ENCODE measurements around the gene EYA2.
"Not testable (repeated sequence)": the region's sequence is repeated elsewhere in the genome, so short reads cannot be mapped to it uniquely, and the experiment has no call there.

EYA2 gene

DNA sequence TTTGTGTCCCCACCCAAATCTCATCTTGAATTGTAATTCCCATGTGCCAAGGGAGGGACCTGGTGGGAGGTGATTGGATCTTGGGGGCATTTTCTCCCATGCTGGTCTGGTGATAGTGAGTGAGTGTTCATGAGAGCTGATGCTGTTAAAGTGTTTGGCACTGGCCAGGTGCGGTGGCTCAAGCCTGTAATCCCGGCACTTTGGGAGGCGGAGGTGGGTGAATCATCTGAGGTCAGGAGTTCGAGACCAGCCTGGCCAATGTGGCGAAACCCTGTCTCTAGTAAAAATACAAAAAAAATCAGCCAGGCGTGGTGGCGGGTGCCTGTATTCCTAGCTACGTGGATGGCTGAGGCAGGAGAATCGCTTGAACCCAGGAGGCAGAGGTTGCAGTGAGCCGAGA, 37.8 kb downstream of the EYA2 start:
- DNase-seq = not testable (repeated sequence)

DNA sequence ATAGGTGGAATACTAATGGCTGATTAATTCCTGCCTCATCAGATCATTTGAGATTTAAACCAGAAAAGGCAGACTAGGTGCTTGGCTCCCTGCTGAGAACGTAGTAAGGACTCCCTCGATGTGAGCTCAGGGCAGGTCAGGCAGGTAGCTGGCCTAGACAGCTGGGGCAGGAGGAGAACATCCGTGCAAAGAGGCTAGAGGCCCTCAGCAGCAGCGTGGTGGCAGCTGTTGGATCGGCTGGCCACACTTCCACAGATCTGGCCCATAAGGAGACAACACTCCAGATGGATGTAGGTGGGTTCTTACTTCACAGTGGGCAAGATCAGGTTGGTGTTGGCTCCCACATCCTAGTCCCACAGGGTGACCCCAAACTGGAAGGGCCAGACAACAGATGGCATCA, 38.5 kb downstream of the EYA2 start:
- no peak for DNase-seq

DNA sequence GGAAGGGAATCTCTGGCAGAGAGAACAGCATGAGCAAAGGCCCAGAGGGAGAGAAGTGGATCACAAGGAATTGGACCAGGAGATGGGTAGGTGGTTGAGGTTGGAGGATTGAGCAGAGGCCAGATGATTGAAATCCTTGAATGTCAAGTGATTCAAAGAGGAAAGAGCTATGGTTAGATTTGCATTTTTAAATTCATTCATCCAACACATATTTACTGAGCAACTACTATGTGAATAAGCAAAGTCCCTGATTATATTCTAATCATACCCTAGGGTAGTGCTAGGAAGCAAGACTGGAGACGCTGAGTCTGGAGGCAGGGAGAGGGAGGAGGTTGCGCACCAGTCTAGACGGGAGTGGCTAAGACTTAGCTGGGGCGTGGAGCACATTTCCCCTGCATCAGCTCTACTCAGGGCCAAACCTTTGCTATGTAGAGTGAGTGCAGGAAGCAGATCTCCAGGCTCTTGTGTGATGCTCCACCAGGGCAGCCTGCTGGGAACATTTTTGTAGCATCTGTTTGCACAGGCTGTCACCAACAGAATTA, 40.2 kb downstream of the EYA2 start:
- no peak for DNase-seq

DNA sequence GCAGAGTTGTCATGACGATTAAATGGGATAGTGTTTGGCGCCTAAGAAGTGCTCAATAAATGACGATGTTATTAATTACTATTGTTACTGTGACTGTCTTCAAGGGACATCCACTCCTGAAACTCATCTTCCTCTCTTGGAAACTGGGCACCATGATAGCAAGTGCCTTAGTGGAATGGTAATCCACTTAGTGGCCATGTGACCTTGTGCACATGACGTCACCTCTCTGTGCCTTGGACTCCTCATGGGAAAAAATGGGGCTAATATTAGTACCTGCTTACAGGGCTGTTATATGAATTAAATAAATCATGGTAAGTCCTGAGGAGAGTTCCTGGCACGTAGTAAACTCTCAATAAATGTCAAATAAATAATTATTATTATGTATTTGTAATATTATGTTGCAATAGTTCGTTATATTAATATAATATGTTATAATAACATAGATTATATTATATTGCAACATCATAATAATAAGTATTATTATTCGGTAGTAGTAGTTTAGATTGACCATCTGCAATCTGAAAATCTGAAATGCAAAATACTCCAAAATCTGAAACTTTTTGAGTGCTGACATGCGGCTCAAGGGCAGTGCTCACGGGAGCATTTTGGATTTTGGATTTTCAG, 40.9 kb downstream of the EYA2 start:
- DNase-seq = no peak

DNA sequence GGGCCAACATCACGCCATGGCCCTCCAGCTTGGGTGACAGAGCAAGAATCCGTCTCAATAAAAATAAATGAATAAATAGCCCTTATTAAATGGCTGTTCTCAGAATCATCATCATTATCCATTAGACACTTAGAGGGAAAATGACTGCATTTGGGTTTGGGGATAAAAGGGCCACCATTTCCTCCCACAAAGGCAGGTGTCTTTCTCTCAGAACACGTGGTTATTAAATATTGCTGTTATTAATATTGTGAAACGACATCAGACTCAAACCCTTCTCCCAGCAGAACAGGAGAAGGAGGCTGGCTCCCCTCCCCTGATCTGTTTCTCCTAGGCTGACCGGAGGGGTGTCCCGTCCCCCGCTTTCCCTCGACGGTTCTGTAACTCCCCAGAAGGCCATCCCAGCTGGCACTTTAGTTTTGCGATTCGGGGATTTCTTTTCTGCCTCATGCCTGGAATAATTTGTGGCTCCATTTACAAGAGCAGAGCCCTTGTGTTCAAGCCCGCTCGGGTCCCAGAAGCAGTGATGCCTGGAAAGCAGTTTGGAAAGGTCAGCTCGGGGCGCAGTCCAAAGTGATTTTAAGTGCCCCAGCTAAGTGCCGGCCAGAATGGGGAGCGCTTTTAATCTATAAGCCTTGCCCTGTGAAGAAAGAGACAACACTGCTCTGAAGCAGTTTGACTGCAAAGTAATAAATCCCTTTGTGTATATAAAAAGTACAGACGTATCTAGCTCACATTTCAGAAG, 41.9 kb downstream of the EYA2 start:
- DNase-seq = no peak

DNA sequence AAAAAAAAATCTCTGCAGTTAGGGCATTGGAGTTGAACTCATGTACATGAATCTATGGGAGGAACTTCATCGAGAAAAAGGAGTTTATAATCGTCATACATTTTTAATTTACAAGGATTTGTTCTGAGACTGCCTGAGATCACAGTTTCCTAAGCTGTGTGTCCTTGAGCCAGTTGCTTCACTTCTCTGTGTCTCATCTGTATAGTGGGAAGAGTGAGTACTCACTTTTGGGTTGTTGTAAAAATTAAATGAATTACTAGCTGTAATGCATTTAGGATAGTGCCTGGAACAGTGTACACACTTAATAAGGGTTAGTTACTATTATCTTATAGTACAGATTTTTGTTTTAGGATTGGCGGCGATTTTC, 42.5 kb downstream of the EYA2 start:
- no peak for DNase-seq

DNA sequence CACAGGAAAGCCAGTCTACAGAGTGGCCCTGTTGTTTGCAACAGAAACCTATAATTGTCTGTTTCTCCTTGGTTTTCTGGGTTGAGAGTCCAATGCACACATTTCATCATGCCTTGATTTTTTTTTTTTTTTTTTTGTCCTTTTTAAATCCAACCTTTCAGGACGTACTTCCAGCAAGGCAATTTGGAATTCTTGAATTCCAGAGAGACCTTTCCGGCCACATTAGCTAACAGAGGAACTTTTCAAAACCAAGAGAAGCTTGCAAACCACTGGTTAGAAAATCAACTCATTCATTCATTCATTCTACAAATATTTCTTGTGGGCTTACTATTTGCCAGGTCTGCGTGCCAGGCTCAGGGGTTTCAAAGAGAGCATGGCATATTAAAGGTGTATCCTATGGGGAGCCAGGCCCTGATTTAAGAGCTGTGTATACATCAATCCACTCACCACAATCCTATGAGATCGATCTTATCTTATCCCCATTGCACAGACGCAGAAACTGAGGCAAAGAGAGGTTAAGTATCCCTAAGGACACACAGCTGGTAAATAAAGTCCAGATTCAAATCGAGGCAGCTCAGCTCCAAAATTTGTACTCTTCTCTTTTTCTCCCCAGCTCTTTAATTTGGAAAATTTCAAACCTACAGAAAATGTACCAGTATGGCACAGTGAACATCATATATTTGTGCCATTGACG, 43.0 kb downstream of the EYA2 start:
- no peak for DNase-seq

DNA sequence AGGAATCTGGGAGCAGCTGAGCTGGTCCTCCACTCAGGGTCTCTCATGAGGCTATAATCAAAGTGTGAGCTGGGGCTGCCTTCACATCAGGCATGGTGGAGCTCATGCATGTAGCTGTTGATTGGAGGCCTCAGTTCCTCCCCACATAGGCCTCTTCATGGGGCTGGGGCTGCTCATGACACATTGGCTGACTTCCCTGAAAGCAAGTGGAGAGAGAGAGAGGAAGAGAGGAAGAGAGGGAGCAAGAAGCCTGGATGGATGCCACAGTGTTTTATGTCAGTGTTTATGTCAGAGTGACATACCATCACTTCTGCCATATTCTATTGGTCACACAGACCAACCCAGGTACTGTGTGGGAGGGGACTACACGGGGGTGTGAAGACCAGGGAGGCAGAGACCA, 43.8 kb downstream of the EYA2 start:
- no peak for DNase-seq

DNA sequence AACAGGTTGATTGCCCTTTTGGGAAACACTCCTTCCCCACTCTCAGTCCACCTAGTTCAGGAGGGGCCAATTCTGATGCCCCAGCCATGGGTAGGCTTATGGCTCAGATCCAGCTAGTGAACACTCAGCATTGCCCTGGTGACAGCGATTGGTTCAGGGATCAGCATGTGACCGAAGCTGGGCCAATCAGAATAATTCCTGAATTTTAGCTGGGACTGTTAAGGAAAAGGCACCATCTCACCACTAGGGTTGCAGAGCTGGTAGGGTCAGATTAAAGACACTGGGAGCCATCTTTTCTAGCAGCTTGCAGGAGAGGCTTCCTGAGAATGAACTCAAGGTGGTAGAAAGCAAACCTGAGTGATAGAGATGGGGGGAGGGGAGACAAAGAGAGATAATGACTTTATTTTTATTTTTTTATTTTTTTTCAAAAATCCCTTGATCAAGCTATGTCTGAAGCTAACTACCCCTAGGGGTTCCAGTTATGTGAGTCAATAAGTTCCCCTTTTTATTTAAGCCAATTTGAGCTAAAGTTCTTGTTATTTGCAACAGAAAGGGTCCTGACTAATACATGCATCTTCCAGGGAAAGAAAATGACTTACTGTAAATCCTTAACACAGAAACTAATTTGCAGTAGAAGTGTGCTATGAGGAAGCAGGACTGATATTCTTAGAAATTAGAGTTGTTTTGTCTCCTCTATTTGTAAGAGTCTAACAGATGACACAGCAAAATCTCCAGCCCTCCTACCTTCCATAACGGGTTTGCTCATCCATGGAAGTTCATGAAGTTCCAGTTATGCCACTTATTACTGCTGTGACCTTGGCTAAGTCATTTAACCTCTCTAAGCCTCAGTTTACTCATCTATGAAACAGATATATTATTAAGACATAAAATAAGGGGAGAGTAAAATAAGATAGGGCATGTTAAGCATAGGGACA, 44.7 kb downstream of the EYA2 start:
- DNase-seq = no peak

DNA sequence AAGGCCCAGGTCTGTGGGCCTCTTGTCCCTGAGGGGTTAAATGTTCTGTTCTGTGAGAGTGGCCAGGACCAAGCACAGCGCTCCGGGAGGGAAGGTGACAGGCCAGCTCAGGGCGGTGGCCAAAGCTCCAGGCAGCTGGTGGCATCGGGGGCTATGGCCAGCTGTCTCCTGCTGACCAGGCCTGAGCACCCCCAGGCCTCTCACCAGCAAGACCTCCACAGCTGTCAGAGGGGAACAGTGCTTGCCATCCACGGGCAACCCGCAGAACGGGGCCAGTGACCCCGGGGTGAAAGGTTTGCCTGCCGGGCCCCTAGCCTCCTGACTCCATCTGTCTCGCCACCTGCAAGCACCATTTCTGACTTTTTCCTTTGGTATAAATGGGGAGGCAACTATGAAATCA, 46.0 kb downstream of the EYA2 start:
- DNase-seq = no peak

DNA sequence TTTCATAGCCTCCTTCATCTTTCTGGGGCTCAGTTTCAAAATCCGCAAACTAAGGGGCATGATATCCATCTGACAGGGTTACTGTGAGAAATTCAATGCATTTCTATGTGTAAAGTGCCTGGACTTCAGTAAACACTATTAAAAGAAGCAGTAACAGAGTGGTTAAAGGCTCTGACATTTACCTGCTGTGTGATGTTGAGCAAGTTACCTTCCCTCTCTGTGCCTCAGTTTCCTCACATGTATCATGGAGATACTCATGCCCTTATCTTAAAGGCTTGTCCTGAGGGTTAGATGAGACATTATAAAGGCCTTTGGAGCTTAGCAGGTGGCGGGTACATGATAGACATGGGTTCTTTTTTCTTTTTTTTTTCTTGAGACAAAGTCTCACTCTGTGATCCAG, 46.8 kb downstream of the EYA2 start:
- DNase-seq = no peak

DNA sequence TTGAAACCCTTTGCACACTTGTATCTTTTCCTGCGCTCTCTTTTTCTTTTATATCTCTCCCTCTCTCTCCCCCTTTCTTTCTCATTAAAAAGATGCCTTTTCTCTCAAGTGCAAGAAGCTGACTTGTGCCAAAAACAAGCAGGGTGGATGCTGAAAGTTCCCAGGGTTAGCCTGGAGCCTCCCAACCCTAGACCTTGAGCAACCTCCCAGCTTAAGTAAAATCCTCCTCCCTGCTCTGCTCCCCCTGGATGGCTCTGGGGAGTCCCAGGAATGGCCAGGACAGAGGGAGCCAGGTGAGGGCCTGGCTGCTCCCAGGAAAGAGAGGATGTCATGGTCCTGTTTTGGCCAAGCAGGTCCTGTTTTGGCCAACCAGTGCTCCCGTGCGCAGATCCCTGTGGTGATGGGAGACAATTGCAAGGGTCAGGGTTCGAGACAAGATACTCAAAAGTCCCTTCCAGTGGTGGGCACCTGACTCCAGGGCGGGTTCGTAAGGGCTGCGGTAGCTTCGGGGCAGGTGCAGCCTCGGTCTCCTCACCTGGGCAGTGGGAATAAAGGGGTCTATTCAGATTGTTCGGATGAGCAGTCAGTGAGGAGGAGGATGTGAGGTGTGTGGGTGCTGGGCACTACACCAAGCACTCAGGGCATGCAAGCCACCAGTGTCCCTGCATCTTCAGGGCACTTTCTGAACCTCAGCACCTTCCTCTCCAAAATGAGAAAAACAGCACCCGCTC, 49.4 kb downstream of the EYA2 start:
- no peak for DNase-seq

DNA sequence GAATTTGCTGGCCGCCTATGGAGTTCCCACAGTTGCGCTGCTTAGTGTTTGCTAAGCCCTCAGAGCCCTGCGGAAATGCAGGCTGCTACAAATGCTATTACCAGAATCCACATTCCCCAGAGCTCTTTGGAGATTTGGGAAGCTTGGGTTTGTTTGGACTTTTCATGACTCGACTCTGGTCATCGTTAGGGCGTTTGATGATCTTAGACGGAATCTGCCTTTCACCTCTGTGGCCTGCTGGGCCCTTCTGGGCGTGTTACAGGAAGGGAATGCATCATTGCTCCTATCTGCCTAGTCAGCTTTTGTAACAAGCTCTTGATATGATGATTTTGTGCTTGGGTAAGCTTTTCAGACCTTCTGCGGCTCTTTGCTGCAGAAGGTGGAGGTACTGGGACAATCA, 50.8 kb downstream of the EYA2 start:
- no peak for DNase-seq

DNA sequence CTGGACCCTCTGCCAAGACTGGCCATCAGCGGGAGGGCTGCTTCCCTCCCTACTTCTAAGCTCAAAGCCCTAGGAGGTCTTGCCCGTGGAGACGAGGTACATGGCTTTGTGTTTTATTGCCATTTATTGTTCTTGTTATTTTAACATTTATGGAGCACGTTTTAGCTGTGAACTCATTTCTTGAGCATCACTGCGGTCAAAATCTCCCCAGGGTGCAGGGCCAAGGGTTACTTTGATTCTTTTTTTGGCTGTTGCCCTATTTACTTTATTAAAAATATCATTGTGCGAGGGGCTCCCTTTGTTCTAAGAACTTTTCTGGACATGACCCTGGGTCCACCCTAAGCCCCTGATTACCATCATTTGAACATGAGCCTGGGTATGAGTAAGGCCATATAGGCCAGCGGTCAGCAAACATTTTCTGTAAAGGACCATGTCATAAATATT, 51.6 kb downstream of the EYA2 start:
- DNase-seq = no peak

DNA sequence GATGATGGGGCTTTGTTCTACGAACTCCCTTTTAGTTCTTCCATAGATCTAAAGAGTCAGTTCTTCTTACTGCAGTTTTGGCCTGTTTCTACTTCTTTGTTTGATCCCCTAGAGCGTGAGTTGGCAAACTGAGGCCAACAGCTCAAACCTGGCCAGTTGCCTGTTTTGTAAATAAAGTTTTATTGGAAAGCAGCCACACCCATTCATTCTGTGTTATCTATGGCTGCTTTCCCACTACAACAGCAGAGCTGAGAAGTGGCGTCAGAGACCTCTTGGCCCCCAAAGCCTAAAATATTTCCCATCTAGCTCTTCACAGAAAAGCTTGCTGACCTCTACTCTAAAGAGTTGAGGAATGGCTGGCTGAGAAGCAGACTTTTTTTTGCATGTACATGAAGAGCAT, 52.2 kb downstream of the EYA2 start:
- DNase-seq = no peak

DNA sequence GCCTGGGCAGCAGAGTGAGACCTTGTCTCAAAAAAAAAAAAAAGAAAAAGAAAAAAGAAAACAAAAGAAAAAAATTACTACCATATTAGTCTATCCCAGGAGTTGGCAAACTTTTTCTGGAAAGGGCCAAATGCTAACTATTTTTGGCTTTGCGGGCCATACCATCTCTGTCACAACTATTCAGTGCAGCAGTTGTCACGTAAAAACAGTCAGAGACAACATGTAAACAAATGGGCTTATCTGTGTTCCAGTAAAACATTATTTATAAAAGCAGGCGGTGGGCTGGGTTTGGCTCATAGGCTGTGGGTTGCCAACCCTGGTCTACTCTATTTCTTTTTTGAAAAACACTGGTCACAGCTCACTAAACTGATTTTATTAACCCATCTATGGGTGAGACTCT, 53.4 kb downstream of the EYA2 start:
- DNase-seq = no peak

DNA sequence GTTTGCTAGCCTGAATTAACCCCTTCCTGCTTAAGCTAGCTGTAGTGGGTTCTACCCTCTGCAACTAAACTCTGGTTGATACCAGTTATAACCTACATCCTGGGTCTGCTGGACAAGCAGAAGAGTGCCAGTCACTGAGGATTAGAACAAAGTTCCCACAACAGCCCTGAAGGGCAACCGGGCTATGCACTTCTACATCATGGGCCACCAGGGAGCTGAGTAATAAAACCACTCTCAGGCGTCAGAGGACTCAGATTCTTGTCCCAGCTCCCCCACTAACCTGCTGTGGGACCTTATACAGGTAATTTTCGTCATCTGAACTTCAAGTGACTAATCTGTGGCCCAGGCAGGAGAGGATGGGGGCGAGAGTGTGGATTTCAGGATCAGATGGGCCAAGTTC, 56.8 kb downstream of the EYA2 start:
- DNase-seq = no peak

DNA sequence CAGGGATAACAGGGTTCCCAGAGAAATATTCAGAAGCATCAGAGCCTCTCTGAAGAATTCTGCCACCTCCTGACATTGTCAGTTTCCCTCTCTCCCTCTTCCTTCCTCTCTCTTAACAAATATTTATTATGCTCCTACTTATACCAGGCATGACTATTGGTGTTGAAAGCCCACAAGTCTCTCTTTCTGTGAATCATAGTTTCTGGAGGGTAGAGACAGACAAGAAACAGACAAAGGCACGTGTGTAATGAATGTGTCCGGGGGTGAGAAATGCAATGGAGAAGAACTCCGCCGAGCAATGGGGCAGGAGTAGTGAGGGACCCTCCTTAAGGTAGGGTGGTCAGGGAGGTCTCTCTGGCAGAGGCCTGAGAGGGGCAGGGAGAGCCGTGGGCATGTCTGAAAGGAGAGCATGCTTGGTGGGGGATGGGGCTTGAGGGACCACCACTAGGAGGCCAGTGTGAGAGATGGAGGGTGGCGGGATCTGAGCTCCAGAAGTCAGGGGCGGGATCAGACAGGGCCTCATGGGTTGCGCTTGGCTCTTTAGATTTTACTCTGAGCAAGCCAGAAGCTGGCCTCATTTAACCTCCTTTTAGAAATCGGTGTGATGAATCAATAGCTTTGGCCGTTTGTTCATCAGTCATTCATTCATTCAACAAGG, 57.3 kb downstream of the EYA2 start:
- no peak for DNase-seq

DNA sequence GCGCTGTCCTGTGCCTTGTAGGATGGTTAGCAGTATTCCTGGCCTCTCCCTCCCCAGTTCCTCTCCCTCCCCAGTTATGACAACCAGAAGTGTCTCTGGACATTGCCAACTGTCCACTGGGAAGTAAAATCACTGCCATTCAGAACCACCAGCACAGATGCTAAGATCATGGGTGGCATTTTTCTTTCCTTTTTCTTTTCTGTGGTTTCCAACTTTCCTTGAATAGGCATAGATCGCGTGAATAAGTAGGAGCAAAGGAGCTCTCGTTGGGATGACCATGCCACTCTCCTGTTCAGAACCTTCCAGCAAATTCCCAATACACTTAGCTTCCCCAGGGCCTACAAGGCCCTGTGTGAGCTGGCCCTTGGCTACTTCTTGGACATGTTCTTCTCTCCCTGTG, 59.0 kb downstream of the EYA2 start:
- DNase-seq = no peak

DNA sequence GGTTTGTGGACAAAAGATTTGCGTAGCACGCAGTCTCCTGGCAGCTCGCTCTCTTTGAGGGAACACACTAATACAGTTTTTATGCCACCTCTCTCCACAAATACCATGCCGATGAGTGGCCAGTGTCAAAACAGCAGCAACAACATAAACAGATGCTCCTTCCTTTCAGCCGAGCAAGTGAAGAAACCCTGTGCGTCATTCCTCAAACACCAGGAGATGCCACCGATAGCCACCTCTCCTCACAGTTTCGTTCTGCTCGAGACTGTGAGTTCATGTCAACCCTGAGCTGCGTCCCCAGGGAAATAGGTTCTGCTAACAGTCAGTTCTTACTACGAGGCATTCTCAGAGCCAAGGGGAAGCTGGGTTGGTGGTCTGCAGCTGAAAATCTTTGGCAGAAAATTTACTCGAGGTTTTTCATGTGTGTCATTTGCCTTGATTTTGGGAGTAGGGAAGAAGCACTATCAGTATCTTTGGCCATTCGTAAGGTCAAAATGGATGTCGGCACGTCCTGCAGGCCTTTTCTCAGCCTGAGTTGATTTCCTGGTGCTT, 59.9 kb downstream of the EYA2 start:
- DNase-seq = no peak

Measured in T-helper 9 cell (primary cell).